ENCODE measurements around the gene LARP1B. TPM values are rescaled to one million over a fixed set of nuclear protein-coding genes. Genes with fewer than 3 reads are reported as not detected.

LARP1B gene
- total RNA-seq, 1 experiment from 2014 or later: 31.1 TPM

Other genes starting within 250 kb of the LARP1B start
- gene PLK4, start 180.4 kb upstream of the LARP1B start, total RNA-seq (2021; ENCODE audit: unreplicated experiment): 34.8 TPM
- 17.1 TPM for gene MFSD8, start 96.1 kb upstream of the LARP1B start, total RNA-seq (2021; ENCODE audit: unreplicated experiment)
- gene ABHD18, start 95.9 kb upstream of the LARP1B start, total RNA-seq (2021; ENCODE audit: unreplicated experiment): 9.7 TPM
- gene PGRMC2, start 226.5 kb downstream of the LARP1B start, total RNA-seq (2021; ENCODE audit: unreplicated experiment): 52.3 TPM